H1 (cell line): ENCODE results near the gene G2E3. TPM values are rescaled to one million over a fixed set of nuclear protein-coding genes. Genes with fewer than 3 reads are reported as not detected.

Experiments used
- CTCF ChIA-PET: fragments of 300-600 bp; sonication (Branson Sonifier 250); formaldehyde crosslinking; loops from one replicate; lab custom pipeline; 2021; ENCODE audit not compliant: partially characterized antibody; lab: Charles Lee
- POLR2A ChIA-PET: fragments of 300-600 bp; sonication (Branson Sonifier 250); formaldehyde crosslinking; loops from one replicate; lab custom pipeline; 2021; ENCODE audit warnings: inconsistent platforms; ENCODE audit not compliant: partially characterized antibody; lab: Charles Lee
- DNase-seq, 2 experiments: peaks; one replicate each; pipeline versions ENCODE4 v3.0.0 to v3.0.0-alpha.2; 2010 to 2022; ENCODE audit warnings: low spot score in 2 of 2, low read depth in 1 of 2, mixed read lengths in 1 of 2
- FAIRE-seq: peaks from 2 replicates; lab custom pipeline; 2011; peaks lifted over from hg19 to GRCh38; lab: Jason Lieb, UNC
- H2AFZ ChIP-seq: 2 replicates; pipeline ENCODE4 v1.8.1; 2012; ENCODE audit warnings: low read length, inconsistent platforms
- H2AK5ac ChIP-seq: 2 replicates; pipeline ENCODE4 v1.6.1; 2013; ENCODE audit warnings: low read depth, low read length
- H2BK120ac ChIP-seq: replicated peaks from 2 replicates; pipeline ENCODE3; 2013; ENCODE audit warnings: low read depth, low read length, inconsistent platforms
- H2BK12ac ChIP-seq: 2 replicates; pipeline ENCODE4 v1.6.1; 2013; ENCODE audit warnings: low read depth, low read length
- H2BK15ac ChIP-seq: 2 replicates; pipeline ENCODE4 v1.6.1; 2013; ENCODE audit warnings: low read length
- H2BK20ac ChIP-seq: 2 replicates; pipeline ENCODE4 v1.6.1; 2013; ENCODE audit warnings: low read length
- H2BK5ac ChIP-seq: 2 replicates; pipeline ENCODE4 v1.6.1; 2013; ENCODE audit warnings: low read depth, low read length
- H3K14ac ChIP-seq: 2 replicates; pipeline ENCODE4 v1.6.1; 2013; ENCODE audit warnings: inconsistent platforms; ENCODE audit not compliant: insufficient read length
- H3K18ac ChIP-seq: 2 replicates; pipeline ENCODE4 v1.6.1; 2013; ENCODE audit warnings: low read length; ENCODE audit errors: extremely low read depth
- H3K23ac ChIP-seq: 2 replicates; pipeline ENCODE4 v1.6.1; 2013; ENCODE audit warnings: inconsistent platforms; ENCODE audit not compliant: insufficient read length
- H3K23me2 ChIP-seq: 2 replicates; pipeline ENCODE4 v1.6.1; 2013; ENCODE audit warnings: low read depth, low read length
- H3K27ac ChIP-seq: 2 replicates; pipeline ENCODE4 v1.6.1; 2011; ENCODE audit warnings: low read depth, low read length, inconsistent platforms
- H3K27me3 ChIP-seq, 4 experiments: replicated peaks in 1 of 4; 1 replicate in 1 of 4; 2 replicates in 3 of 4; pipeline versions ENCODE4 v1.6.1 to v1.8.1; 2011 to 2013; ENCODE audit warnings: low read length in 3 of 4, mild to moderate bottlenecking in 3 of 4, inconsistent platforms in 2 of 4, mixed read lengths in 2 of 4, moderate library complexity in 1 of 4; ENCODE audit not compliant: control insufficient read depth in 3 of 4, insufficient read depth in 3 of 4; ENCODE audit errors: extremely low read depth in 1 of 4
- H3K36me3 ChIP-seq, 4 experiments: 2 replicates each; pipeline versions ENCODE4 v1.6.1 to v1.8.1; 2011 to 2013; ENCODE audit warnings: mild to moderate bottlenecking in 4 of 4, low read length in 3 of 4, moderate library complexity in 2 of 4, control low read depth in 1 of 4, inconsistent platforms in 1 of 4; ENCODE audit not compliant: insufficient read depth in 4 of 4, control insufficient read depth in 2 of 4
- H3K4ac ChIP-seq: replicated peaks from 2 replicates; pipeline ENCODE3; 2013; ENCODE audit warnings: low read length, low read depth, mixed read lengths, inconsistent platforms; ENCODE audit not compliant: insufficient read length
- H3K4me1 ChIP-seq, 4 experiments: replicated peaks in 1 of 4; 1 replicate in 1 of 4; 2 replicates in 3 of 4; pipeline versions ENCODE4 v1.6.1 to v1.8.1; 2011 to 2013; ENCODE audit warnings: low read length in 3 of 4, inconsistent platforms in 2 of 4, mixed read lengths in 1 of 4; ENCODE audit not compliant: insufficient read depth in 4 of 4, control insufficient read depth in 3 of 4
- H3K4me2 ChIP-seq, 2 experiments: 2 replicates each; pipeline versions ENCODE4 v1.6.1 to v1.8.1; 2011 to 2013; ENCODE audit warnings: low read depth in 2 of 2, low read length in 2 of 2, control low read depth in 1 of 2, inconsistent platforms in 1 of 2, mild to moderate bottlenecking in 1 of 2; ENCODE audit not compliant: insufficient read depth in 1 of 2
- H3K4me3 ChIP-seq, 4 experiments: fragments of 200-600, 300-600 bp in 1 of 4; sonication (generic), shearing (Covaris generic), sonication (Bioruptor Twin) in 1 of 4; 2 replicates each; pipeline versions ENCODE4 v1.5.1 to v1.8.1; 2011 to 2016; ENCODE audit warnings: low read length in 4 of 4, low read depth in 3 of 4, control low read depth in 2 of 4, inconsistent platforms in 2 of 4, mild to moderate bottlenecking in 2 of 4, mixed read lengths in 1 of 4, moderate library complexity in 1 of 4; ENCODE audit not compliant: insufficient read depth in 2 of 4; ENCODE audit errors: extremely low read depth in 1 of 4
- H3K56ac ChIP-seq: replicated peaks from 2 replicates; pipeline ENCODE3; 2013; ENCODE audit warnings: low read depth, mild to moderate bottlenecking, mixed read lengths, low read length, inconsistent platforms; ENCODE audit not compliant: insufficient read length
- H3K79me1 ChIP-seq: 2 replicates; pipeline ENCODE4 v1.6.1; 2013; ENCODE audit warnings: low read depth, low read length, control low read depth
- H3K79me2 ChIP-seq, 2 experiments: 2 replicates each; pipeline versions ENCODE4 v1.6.1 to v1.8.1; 2012 to 2013; ENCODE audit warnings: low read length in 2 of 2, mild to moderate bottlenecking in 2 of 2, inconsistent platforms in 1 of 2; ENCODE audit not compliant: insufficient read depth in 2 of 2, control insufficient read depth in 1 of 2
- H3K9ac ChIP-seq, 4 experiments: replicated peaks in 1 of 4; 1 replicate in 1 of 4; 2 replicates in 3 of 4; pipeline versions ENCODE4 v1.6.1 to v1.8.1; 2011 to 2013; ENCODE audit warnings: low read depth in 3 of 4, low read length in 3 of 4, control low read depth in 2 of 4, mild to moderate bottlenecking in 2 of 4, moderate library complexity in 2 of 4, inconsistent platforms in 1 of 4; ENCODE audit errors: extremely low read depth in 1 of 4
- H3K9me3 ChIP-seq, 2 experiments: 2 replicates each; pipeline versions ENCODE4 v1.6.1 to v1.8.1; 2012 to 2013; ENCODE audit warnings: mild to moderate bottlenecking in 2 of 2, moderate library complexity in 2 of 2, control low read depth in 1 of 2, inconsistent platforms in 1 of 2, low read depth in 1 of 2, low read length in 1 of 2, mixed read lengths in 1 of 2; ENCODE audit not compliant: insufficient read depth in 2 of 2
- H4K20me1 ChIP-seq, 2 experiments: replicated peaks in 1 of 2; 2 replicates each; pipeline versions ENCODE3 to v1.8.1; 2011 to 2013; ENCODE audit warnings: inconsistent platforms in 2 of 2, low read length in 2 of 2, mild to moderate bottlenecking in 1 of 2; ENCODE audit not compliant: insufficient read depth in 2 of 2, control insufficient read depth in 1 of 2
- H4K5ac ChIP-seq: 2 replicates; pipeline ENCODE4 v1.6.1; 2013; ENCODE audit warnings: low read length, low read depth, mixed read lengths, inconsistent platforms; ENCODE audit not compliant: insufficient read length
- H4K8ac ChIP-seq: 2 replicates; pipeline ENCODE4 v1.8.0; 2013; ENCODE audit warnings: mild to moderate bottlenecking, moderate library complexity, low read length, inconsistent platforms; ENCODE audit not compliant: insufficient read depth; ENCODE audit errors: extremely low read depth
- H4K91ac ChIP-seq: replicated peaks from 2 replicates; pipeline ENCODE3; 2013; ENCODE audit warnings: low read length, mixed read lengths, inconsistent platforms; ENCODE audit not compliant: insufficient read length
- ASH2L ChIP-seq: fragments of 200-600, 300-600 bp; sonication (generic); IDR thresholded peaks from one replicate; pipeline ENCODE4 v1.7.1; 2017; ENCODE audit warnings: low read length
- POLR2A ChIP-seq, 2 experiments: IDR thresholded peaks; 1 replicate in 1 of 2; 2 replicates in 1 of 2; pipeline ENCODE4 v1.6.1; 2011; ENCODE audit warnings: low read depth in 2 of 2, low read length in 2 of 2, mild to moderate bottlenecking in 2 of 2; ENCODE audit errors: control extremely low read depth in 1 of 2
- RXRA ChIP-seq: IDR thresholded peaks from 2 replicates; pipeline ENCODE4 v1.6.1; 2011; ENCODE audit warnings: low read depth, mild to moderate bottlenecking, low read length, moderate library complexity; ENCODE audit not compliant: insufficient read depth
- SAP30 ChIP-seq: fragments of 300-600 bp; sonication (generic); IDR thresholded peaks from 2 replicates; pipeline ENCODE4 v1.7.1; 2012; ENCODE audit warnings: low read length, moderate library complexity, mild to moderate bottlenecking, inconsistent platforms; ENCODE audit not compliant: insufficient read depth, insufficient replicate concordance
- SRF ChIP-seq: IDR thresholded peaks from 2 replicates; pipeline ENCODE4 v1.6.1; 2011; ENCODE audit warnings: mild to moderate bottlenecking, low read depth, low read length, moderate library complexity
- TEAD4 ChIP-seq: IDR thresholded peaks from 2 replicates; pipeline ENCODE4 v1.6.1; 2012; ENCODE audit warnings: low read depth, low read length, inconsistent platforms, mixed read lengths
- USF2 ChIP-seq: IDR thresholded peaks from 2 replicates; pipeline ENCODE4 v1.6.1; 2011; ENCODE audit warnings: low read length, improper control_type of control experiment
- WGBS, 2 experiments: shearing (Covaris generic) in 1 of 2; methylation state at CpG; one replicate each; pipeline versions ENCODE4 v1.1.6 to v1.1.7; 2013 to 2015; ENCODE audit warnings: low lambda C conversion rate in 2 of 2, mixed read lengths in 2 of 2, inconsistent platforms in 1 of 2, low coverage in 1 of 2, missing lambda C conversion rate in 1 of 2; ENCODE audit not compliant: insufficient replicate concordance in 2 of 2, insufficient coverage in 1 of 2, insufficient read length in 1 of 2; ENCODE audit errors: extremely low coverage in 1 of 2, missing lambda C conversion rate in 1 of 2; 5-methylcytosine and 5-hydroxymethylcytosine counted together
- polyA plus RNA-seq, 7 experiments: library from polyadenylated mRNA; depleted of rRNA in 3 of 7; stranded (reverse) in 5 of 7; unstranded in 2 of 7; fragments of >200 nt in 5 of 7; fragments of 200-250 nt in 2 of 7; gene quantifications; 1 replicate in 5 of 7; 2 replicates in 1 of 7; 4 replicates in 1 of 7; pipeline versions ENCODE4 v1.2.1 to v1.2.3, GENCODE V29; 2011 to 2013; ENCODE audit warnings: missing spikeins in 2 of 7, mixed read lengths in 2 of 7
- total RNA-seq: library from RNA; stranded (reverse); fragmentation: NEBNext Ultra II Directional; extraction: Animal tissue kit (Norgen Biotek cat#: 25700); gene quantifications from 2 replicates; pipeline ENCODE4 v1.2.1, GENCODE V29; 2021

The G2E3 gene
- total and polyA plus RNA-seq, 2 of the 8 experiments (the other 6 are each of a cell fraction or from before 2014, with no cell fraction given), result 9.2 to 72.0 TPM

GRCh38 chr14:30569903-30570226, 10.9 kb downstream of the G2E3 start:
- Histone ChIP-seq H2AK5ac (no peak overlapping the region), H3K14ac (no peak overlapping the region), H2BK120ac (no peak overlapping the region), H3K18ac (no peak overlapping the region), H4K91ac (no peak overlapping the region), H3K4ac (no peak overlapping the region), H3K23ac (no peak overlapping the region), H3K27ac (no peak overlapping the region), H4K20me1 (peaks cover 19 to 35% of the 10 kb centered on the region in 2 experiments), H4K8ac (no peak overlapping the region), H2BK5ac (no peak overlapping the region), H4K5ac (no peak overlapping the region), H2BK12ac (no peak overlapping the region), H3K4me1 (peaks cover 0 to 12% (median 4%) of the 10 kb centered on the region in 4 experiments; a peak in 3 of 7 replicates), H3K79me2 (peaks cover 44 to 100% of the 10 kb centered on the region in 2 experiments), H3K23me2 (no peaks in the 10 kb centered on the region), H3K79me1 (peaks cover 4% of the 10 kb centered on the region; the same call in 1 of the 2 replicates), H3K4me2 (no peak overlapping the region; a peak in 1 of 4 replicates), H3K9ac (no peak overlapping the region), H3K36me3 (no peaks in the 10 kb centered on the region), H3K27me3 (no peaks in the 10 kb centered on the region), H3K56ac (no peak overlapping the region), H2BK15ac (no peak overlapping the region), H3K9me3 (no peaks in the 10 kb centered on the region), H2BK20ac (no peak overlapping the region), H3K4me3 (no peak overlapping the region), H2AFZ (no peak overlapping the region)
- no peak for FAIRE-seq
- POLR2A ChIA-PET, result no interaction called here
- 92% methylated on average over 1 of the region's 1 CpG; no CpG with 5 or more reads in 1 of the 2 experiments for WGBS, 2 experiments
- DNase-seq, result no peak
- CTCF ChIA-PET, result no interaction called here
- TF ChIP-seq POLR2A (IDR thresholded peaks at IDR 0.05; ENCODE audit: control extremely low read depth in 1 of 2, low read depth in 2 of 2, low read length in 2 of 2), result no peak
- TF ChIP-seq USF2, result no peak
- TF ChIP-seq SRF, result no peak
- no peak for TF ChIP-seq RXRA
- TF ChIP-seq TEAD4, result no peak
- TF ChIP-seq ASH2L, result no peak
- TF ChIP-seq SAP30, result no peak
